ENCODE results near the gene CXCL11.

GRCh38 chr4:76012388-76012801, 23.5 kb downstream of the CXCL11 start:
- TF ChIP-seq, protein P1, sequence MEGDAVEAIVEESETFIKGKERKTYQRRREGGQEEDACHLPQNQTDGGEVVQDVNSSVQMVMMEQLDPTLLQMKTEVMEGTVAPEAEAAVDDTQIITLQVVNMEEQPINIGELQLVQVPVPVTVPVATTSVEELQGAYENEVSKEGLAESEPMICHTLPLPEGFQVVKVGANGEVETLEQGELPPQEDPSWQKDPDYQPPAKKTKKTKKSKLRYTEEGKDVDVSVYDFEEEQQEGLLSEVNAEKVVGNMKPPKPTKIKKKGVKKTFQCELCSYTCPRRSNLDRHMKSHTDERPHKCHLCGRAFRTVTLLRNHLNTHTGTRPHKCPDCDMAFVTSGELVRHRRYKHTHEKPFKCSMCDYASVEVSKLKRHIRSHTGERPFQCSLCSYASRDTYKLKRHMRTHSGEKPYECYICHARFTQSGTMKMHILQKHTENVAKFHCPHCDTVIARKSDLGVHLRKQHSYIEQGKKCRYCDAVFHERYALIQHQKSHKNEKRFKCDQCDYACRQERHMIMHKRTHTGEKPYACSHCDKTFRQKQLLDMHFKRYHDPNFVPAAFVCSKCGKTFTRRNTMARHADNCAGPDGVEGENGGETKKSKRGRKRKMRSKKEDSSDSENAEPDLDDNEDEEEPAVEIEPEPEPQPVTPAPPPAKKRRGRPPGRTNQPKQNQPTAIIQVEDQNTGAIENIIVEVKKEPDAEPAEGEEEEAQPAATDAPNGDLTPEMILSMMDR (IDR thresholded peaks at IDR 0.05; ENCODE audit: low read depth, low read length) = no peak
- TF ChIP-seq EZH2phosphoT487 (IDR thresholded peaks at IDR 0.05; ENCODE audit: low read depth) = no peak
